ENCODE measurements around the gene LPA. TPM values are rescaled to one million over a fixed set of nuclear protein-coding genes. Genes with fewer than 3 reads are reported as not detected.
"Not testable (repeated sequence)": the region's sequence is repeated elsewhere in the genome, so short reads cannot be mapped to it uniquely, and the experiment has no call there.

The LPA gene
- total RNA-seq, 4 donors from 2014 or later = not detected

DNA sequence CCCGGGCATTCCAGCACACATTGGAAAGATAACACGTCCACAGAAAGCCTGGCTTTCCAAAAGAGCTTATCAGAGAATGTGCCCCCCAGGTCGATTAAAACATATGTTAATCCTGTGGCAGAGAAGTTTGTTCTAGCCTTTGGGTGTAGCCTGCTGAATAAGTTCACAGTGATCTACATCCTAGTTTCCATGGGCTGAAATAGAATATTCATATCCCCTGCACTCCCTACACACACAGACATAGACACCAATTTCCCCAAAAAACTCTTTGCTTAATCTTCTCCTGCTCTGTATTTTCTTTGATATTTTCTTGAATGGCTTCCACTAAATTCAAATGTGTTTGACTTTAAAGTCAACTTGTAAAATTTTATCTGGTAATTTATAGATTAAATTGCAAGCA, 1.6 kb downstream of the LPA start:
- no peak overlapping the region for H3K27ac ChIP-seq
- no peaks in the 10 kb centered on the region for H3K27me3 ChIP-seq
- H3K4me1 ChIP-seq = no peaks in the 10 kb centered on the region
- H3K9me3 ChIP-seq = no peaks in the 10 kb centered on the region
- 21% methylated on average over 3 of the region's 3 CpGs for WGBS
- no peaks in the 10 kb centered on the region for H3K36me3 ChIP-seq
- TF ChIP-seq POLR2AphosphoS5 (IDR thresholded peaks at IDR 0.05) = no peak
- TF ChIP-seq CTCF (IDR thresholded peaks at IDR 0.05) = no peak
- no peak for TF ChIP-seq EP300 (IDR thresholded peaks at IDR 0.05)
- TF ChIP-seq POLR2A (IDR thresholded peaks at IDR 0.05) = no peak
- DNase-seq (ENCODE audit: low spot score in 2 of 2) = no peak
- H3K4me3 ChIP-seq = no peak overlapping the region

- no peaks in the 10 kb centered on the region for H3K9me3 ChIP-seq
- WGBS = 78% methylated on average over 3 of the region's 3 CpGs
Measured at GRCh38 chr6:160661216-160661615, 2.9 kb downstream of the LPA start.

DNA sequence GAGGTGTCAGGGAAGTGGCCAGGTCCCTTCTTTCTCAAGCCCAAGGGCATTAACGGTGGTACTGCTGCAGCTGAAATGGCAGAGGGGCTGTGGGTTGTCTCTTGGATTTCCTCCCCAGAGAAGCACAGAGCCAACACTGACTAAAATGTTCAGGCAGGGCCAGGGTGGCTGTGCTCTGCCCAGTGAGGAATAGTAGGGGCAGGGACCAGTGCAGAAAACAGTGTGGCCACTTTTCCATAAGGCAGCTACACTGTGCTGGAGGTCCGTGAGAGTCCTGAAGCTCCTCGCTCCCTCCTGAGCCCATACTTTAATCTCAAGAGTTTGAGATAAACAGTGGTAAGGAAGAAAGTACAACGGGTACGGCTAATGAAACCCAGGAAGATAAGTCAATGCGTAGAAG, 4.5 kb downstream of the LPA start:
- WGBS = 87% methylated on average over 6 of the region's 6 CpGs
- Histone ChIP-seq H3K4me1 (no peaks in the 10 kb centered on the region), H3K27ac (no peak overlapping the region), H3K9me3 (no peaks in the 10 kb centered on the region), H3K36me3 (no peaks in the 10 kb centered on the region), H3K4me3 (no peak overlapping the region), H3K27me3 (no peaks in the 10 kb centered on the region)
- no peak for DNase-seq (ENCODE audit: low spot score in 2 of 2)
- TF ChIP-seq POLR2A (IDR thresholded peaks at IDR 0.05) (no peak), CTCF (IDR thresholded peaks at IDR 0.05) (no peak), POLR2AphosphoS5 (IDR thresholded peaks at IDR 0.05) (no peak)

More at GRCh38 chr6:160661216-160661615, 2.9 kb downstream of the LPA start:
- no peak for DNase-seq (ENCODE audit: low spot score in 2 of 2)
- H3K4me1 ChIP-seq = no peaks in the 10 kb centered on the region
- H3K27ac ChIP-seq = no peak overlapping the region
- no peak overlapping the region for H3K4me3 ChIP-seq
- no peak for TF ChIP-seq POLR2A (IDR thresholded peaks at IDR 0.05)
- no peak for TF ChIP-seq EP300 (IDR thresholded peaks at IDR 0.05)
- no peak for TF ChIP-seq POLR2AphosphoS5 (IDR thresholded peaks at IDR 0.05)
- TF ChIP-seq CTCF (IDR thresholded peaks at IDR 0.05) = no peak
- H3K36me3 ChIP-seq = no peaks in the 10 kb centered on the region
- H3K27me3 ChIP-seq = no peaks in the 10 kb centered on the region

DNA sequence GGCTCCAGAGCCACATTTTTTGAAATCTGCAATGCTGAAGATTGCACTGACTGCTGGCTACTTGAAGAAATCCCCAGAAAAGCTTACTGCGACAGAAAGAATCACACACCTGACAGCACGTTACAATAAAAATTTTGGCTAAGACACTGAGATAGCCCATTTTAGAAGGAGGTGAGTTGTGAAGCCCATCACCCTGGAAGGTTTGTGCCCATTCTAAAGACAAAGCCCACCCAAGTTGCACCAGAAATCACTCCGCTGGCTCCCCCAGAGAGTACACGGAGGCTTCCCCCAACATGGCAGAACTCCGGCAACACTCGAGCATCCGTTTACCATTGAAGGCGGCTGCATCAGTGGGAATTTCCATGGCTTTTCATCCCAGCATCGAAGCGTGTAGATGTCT, 29.4 kb downstream of the LPA start:
- H3K9me3 ChIP-seq = no peaks in the 10 kb centered on the region
- no peaks in the 10 kb centered on the region for H3K36me3 ChIP-seq
- no peaks in the 10 kb centered on the region for H3K27me3 ChIP-seq
- no peak overlapping the region for H3K27ac ChIP-seq
- 94% methylated on average over 10 of the region's 10 CpGs for WGBS
- DNase-seq (ENCODE audit: low spot score in 2 of 2) = no peak
- TF ChIP-seq CTCF (IDR thresholded peaks at IDR 0.05) (no peak), EP300 (IDR thresholded peaks at IDR 0.05) (no peak), POLR2A (IDR thresholded peaks at IDR 0.05) (no peak), POLR2AphosphoS5 (IDR thresholded peaks at IDR 0.05) (no peak)
- no peak overlapping the region for H3K4me3 ChIP-seq
- H3K4me1 ChIP-seq = no peaks in the 10 kb centered on the region

GRCh38 chr6:160595838-160596832, 67.9 kb downstream of the LPA start:
- H3K4me3 ChIP-seq = no peak overlapping the region
- no peaks in the 10 kb centered on the region for H3K4me1 ChIP-seq
- no peak for DNase-seq (ENCODE audit: low spot score in 2 of 2)
- 37% methylated on average over 1 of the region's 1 CpG for WGBS
- no peaks in the 10 kb centered on the region for H3K27me3 ChIP-seq
- H3K36me3 ChIP-seq = no peaks in the 10 kb centered on the region
- TF ChIP-seq CTCF (IDR thresholded peaks at IDR 0.05) (no peak), EP300 (IDR thresholded peaks at IDR 0.05) (no peak), POLR2AphosphoS5 (IDR thresholded peaks at IDR 0.05) (no peak), POLR2A (IDR thresholded peaks at IDR 0.05) (no peak)
- H3K9me3 ChIP-seq = no peaks in the 10 kb centered on the region
- no peak overlapping the region for H3K27ac ChIP-seq

GRCh38 chr6:160595297-160595696, 68.8 kb downstream of the LPA start:
- H3K9me3 ChIP-seq; H3K27ac ChIP-seq; DNase-seq (ENCODE audit: low spot score in 2 of 2); H3K36me3 ChIP-seq; H3K4me3 ChIP-seq; H3K4me1 ChIP-seq; H3K27me3 ChIP-seq: not testable (repeated sequence)
- WGBS = 53% methylated on average over 4 of the region's 4 CpGs

Data from suprapubic skin (tissue), 4 donors.